ENCODE results near the gene SERINC2.
A peak's percentile ranks its signal among the peaks of the same experiment; 100 is the strongest.

SERINC2 gene

DNA sequence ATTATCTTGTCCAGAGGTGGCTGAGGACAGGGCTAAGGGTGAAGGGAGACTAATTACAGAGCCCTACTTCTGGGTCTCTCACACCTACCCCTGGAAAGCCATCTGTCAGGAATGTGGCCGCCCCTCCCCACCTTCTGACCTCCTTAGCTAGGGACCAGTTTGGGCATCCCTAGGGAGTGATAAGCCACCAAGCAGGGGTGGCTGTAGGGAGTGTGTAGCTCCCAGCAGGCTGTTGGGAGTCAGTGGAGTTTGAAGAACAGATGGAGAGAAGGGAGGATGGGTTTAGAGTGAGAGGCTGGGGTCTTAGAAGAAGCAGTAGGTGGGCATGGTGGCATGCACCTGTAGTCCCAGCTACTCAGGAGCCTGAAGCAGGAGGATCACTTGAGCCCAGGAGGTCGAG, 808 bp upstream of the SERINC2 start:
- TF ChIP-seq EP300 (IDR thresholded peaks at IDR 0.05; ENCODE audit: borderline replicate concordance) (no peak), YY1 (IDR thresholded peaks at IDR 0.05; ENCODE audit: low read depth) (no peak), RAD21 (IDR thresholded peaks at IDR 0.05; ENCODE audit: low read depth) (no peak), CREB1 (IDR thresholded peaks at IDR 0.05; ENCODE audit: low read depth) (no peak), ZBTB7A (IDR thresholded peaks at IDR 0.05; ENCODE audit: low read depth) (no peak), NFIC (IDR thresholded peaks at IDR 0.05) (no peak), FOXM1 (IDR thresholded peaks at IDR 0.05; ENCODE audit: borderline replicate concordance, low read depth) (no peak), USF1 (IDR thresholded peaks at IDR 0.05) (no peak), TEAD4 (IDR thresholded peaks at IDR 0.05) (no peak), CEBPB (IDR thresholded peaks at IDR 0.05) (no peak)
- TF ChIP-seq, protein P1, sequence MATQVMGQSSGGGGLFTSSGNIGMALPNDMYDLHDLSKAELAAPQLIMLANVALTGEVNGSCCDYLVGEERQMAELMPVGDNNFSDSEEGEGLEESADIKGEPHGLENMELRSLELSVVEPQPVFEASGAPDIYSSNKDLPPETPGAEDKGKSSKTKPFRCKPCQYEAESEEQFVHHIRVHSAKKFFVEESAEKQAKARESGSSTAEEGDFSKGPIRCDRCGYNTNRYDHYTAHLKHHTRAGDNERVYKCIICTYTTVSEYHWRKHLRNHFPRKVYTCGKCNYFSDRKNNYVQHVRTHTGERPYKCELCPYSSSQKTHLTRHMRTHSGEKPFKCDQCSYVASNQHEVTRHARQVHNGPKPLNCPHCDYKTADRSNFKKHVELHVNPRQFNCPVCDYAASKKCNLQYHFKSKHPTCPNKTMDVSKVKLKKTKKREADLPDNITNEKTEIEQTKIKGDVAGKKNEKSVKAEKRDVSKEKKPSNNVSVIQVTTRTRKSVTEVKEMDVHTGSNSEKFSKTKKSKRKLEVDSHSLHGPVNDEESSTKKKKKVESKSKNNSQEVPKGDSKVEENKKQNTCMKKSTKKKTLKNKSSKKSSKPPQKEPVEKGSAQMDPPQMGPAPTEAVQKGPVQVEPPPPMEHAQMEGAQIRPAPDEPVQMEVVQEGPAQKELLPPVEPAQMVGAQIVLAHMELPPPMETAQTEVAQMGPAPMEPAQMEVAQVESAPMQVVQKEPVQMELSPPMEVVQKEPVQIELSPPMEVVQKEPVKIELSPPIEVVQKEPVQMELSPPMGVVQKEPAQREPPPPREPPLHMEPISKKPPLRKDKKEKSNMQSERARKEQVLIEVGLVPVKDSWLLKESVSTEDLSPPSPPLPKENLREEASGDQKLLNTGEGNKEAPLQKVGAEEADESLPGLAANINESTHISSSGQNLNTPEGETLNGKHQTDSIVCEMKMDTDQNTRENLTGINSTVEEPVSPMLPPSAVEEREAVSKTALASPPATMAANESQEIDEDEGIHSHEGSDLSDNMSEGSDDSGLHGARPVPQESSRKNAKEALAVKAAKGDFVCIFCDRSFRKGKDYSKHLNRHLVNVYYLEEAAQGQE (IDR thresholded peaks at IDR 0.05; ENCODE audit: low read depth), result no peak
- TF ChIP-seq, protein P2, sequence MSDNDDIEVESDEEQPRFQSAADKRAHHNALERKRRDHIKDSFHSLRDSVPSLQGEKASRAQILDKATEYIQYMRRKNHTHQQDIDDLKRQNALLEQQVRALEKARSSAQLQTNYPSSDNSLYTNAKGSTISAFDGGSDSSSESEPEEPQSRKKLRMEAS (IDR thresholded peaks at IDR 0.05), result no peak

DNA sequence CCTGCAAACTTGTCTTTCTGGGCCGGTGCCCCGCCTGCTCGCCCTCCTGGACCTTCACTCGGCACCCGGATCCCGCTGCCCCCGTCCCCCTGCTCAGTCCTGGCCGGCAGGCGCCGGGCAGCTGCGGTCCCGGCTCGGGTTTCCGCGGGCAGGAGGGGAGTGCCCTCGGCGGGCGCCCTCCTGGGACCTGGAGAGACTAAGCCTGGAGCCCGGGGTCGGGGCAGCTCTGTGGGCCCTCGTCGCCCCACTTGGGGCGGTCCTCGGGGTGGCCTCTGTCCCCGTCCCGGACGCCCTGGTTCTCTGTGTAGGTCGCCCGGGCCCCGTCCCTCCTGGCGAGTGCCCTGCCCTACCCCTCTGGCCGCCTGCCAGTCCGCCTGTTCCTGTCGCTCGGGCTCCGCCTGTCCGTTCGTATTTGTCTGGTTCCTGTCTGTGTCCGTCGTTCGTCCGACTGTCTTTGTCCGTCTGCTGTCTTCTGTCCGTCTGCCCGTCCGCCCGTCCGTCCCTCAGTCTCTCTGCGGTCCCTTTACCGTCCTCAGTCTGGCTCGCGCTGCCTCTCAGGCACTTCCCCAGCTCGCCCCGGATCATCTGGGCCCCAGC, 490 bp downstream of the SERINC2 start:
- TF ChIP-seq TCF12 (IDR thresholded peaks at IDR 0.05; ENCODE audit: low read depth) (no peak; the same call in 1 of the 2 replicates), NFIC (IDR thresholded peaks at IDR 0.05) (peak; percentile 82), EP300 (IDR thresholded peaks at IDR 0.05; ENCODE audit: borderline replicate concordance) (no peak), TAF1 (IDR thresholded peaks at IDR 0.05; ENCODE audit: low read depth) (peak; percentile 34; the same call in 1 of the 2 replicates), USF1 (IDR thresholded peaks at IDR 0.05) (no peak)

DNA sequence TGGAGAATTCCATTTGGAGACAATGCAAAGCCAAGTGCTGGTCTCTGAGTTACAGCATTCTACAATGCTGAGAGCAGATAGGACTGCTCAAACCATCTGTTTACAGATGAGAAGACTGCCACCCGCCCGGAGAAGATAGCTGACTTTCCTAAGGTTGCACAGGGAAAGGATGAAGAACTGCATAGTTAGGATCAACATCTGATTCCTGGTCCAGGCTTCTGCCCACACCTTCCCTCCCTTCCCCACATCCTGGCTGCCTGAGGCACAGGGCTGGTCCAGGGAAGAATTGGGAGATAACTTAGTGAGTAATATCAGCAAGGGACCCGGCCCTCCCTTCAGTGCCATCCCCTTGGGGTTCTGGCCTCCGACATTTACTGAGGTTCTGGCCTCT, 2.0 kb downstream of the SERINC2 start:
- TF ChIP-seq TEAD4 (IDR thresholded peaks at IDR 0.05) (no peak), FOXM1 (IDR thresholded peaks at IDR 0.05; ENCODE audit: borderline replicate concordance, low read depth) (no peak), YY1 (IDR thresholded peaks at IDR 0.05; ENCODE audit: low read depth) (no peak), RAD21 (IDR thresholded peaks at IDR 0.05; ENCODE audit: low read depth) (no peak), TAF1 (IDR thresholded peaks at IDR 0.05; ENCODE audit: low read depth) (no peak), ZBTB7A (IDR thresholded peaks at IDR 0.05; ENCODE audit: low read depth) (no peak), CEBPB (IDR thresholded peaks at IDR 0.05) (no peak), CREB1 (IDR thresholded peaks at IDR 0.05; ENCODE audit: low read depth) (no peak), NFIC (IDR thresholded peaks at IDR 0.05) (no peak), USF1 (IDR thresholded peaks at IDR 0.05) (no peak), EP300 (IDR thresholded peaks at IDR 0.05; ENCODE audit: borderline replicate concordance) (no peak), TCF12 (IDR thresholded peaks at IDR 0.05; ENCODE audit: low read depth) (no peak), EGR1 (IDR thresholded peaks at IDR 0.05) (no peak)
- TF ChIP-seq, protein P2 (IDR thresholded peaks at IDR 0.05), result no peak
- TF ChIP-seq, protein P1 (IDR thresholded peaks at IDR 0.05; ENCODE audit: low read depth), result no peak

DNA sequence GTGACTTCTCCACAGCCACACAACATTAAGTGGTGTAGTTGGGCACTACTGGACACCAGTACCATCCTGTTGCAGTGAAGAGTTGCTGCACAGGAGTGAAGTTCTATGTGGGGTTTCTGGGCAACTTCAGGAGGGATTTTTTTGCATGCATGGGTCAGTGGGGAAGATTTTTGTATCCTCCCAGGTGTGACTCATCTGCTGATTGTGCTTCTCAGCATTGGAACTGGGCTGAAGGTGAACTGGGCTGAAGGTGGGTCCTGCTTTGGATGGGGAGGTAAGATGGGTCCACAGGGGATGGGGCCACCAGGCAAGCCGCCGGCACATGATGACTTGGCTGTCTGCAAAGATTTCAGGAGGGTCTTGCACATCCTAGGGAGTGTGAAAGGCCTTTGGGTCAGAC, 2.6 kb downstream of the SERINC2 start:
- no peak for TF ChIP-seq EGR1 (IDR thresholded peaks at IDR 0.05)
- TF ChIP-seq FOXM1 (IDR thresholded peaks at IDR 0.05; ENCODE audit: borderline replicate concordance, low read depth), result no peak
- TF ChIP-seq, protein P2 (IDR thresholded peaks at IDR 0.05), result no peak
- TF ChIP-seq TAF1 (IDR thresholded peaks at IDR 0.05; ENCODE audit: low read depth), result no peak
- no peak for TF ChIP-seq RAD21 (IDR thresholded peaks at IDR 0.05; ENCODE audit: low read depth)
- TF ChIP-seq, protein P1 (IDR thresholded peaks at IDR 0.05; ENCODE audit: low read depth), result no peak
- no peak for TF ChIP-seq NFIC (IDR thresholded peaks at IDR 0.05)
- TF ChIP-seq CREB1 (IDR thresholded peaks at IDR 0.05; ENCODE audit: low read depth), result no peak

All from Ishikawa (cell line).